H1 (cell line): ENCODE measurements around the gene SERAC1. TPM values are rescaled to one million over a fixed set of nuclear protein-coding genes. Genes with fewer than 3 reads are reported as not detected.

ENCODE experiments used
- CTCF ChIA-PET: fragments of 300-600 bp; sonication (Branson Sonifier 250); formaldehyde crosslinking; loops from one replicate; lab custom pipeline; 2021; ENCODE audit not compliant: partially characterized antibody; lab: Charles Lee
- POLR2A ChIA-PET: fragments of 300-600 bp; sonication (Branson Sonifier 250); formaldehyde crosslinking; loops from one replicate; lab custom pipeline; 2021; ENCODE audit warnings: inconsistent platforms; ENCODE audit not compliant: partially characterized antibody; lab: Charles Lee
- DNase-seq, 2 experiments: peaks; one replicate each; pipeline versions ENCODE4 v3.0.0 to v3.0.0-alpha.2; 2010 to 2022; ENCODE audit warnings: low spot score in 2 of 2, low read depth in 1 of 2, mixed read lengths in 1 of 2
- FAIRE-seq: peaks from 2 replicates; lab custom pipeline; 2011; peaks lifted over from hg19 to GRCh38; lab: Jason Lieb, UNC
- H2AFZ ChIP-seq: 2 replicates; pipeline ENCODE4 v1.8.1; 2012; ENCODE audit warnings: low read length, inconsistent platforms
- H2AK5ac ChIP-seq: 2 replicates; pipeline ENCODE4 v1.6.1; 2013; ENCODE audit warnings: low read depth, low read length
- H2BK120ac ChIP-seq: replicated peaks from 2 replicates; pipeline ENCODE3; 2013; ENCODE audit warnings: low read depth, low read length, inconsistent platforms
- H2BK12ac ChIP-seq: 2 replicates; pipeline ENCODE4 v1.6.1; 2013; ENCODE audit warnings: low read depth, low read length
- H2BK15ac ChIP-seq: 2 replicates; pipeline ENCODE4 v1.6.1; 2013; ENCODE audit warnings: low read length
- H2BK20ac ChIP-seq: 2 replicates; pipeline ENCODE4 v1.6.1; 2013; ENCODE audit warnings: low read length
- H2BK5ac ChIP-seq: 2 replicates; pipeline ENCODE4 v1.6.1; 2013; ENCODE audit warnings: low read depth, low read length
- H3K14ac ChIP-seq: 2 replicates; pipeline ENCODE4 v1.6.1; 2013; ENCODE audit warnings: inconsistent platforms; ENCODE audit not compliant: insufficient read length
- H3K18ac ChIP-seq: 2 replicates; pipeline ENCODE4 v1.6.1; 2013; ENCODE audit warnings: low read length; ENCODE audit errors: extremely low read depth
- H3K23ac ChIP-seq: 2 replicates; pipeline ENCODE4 v1.6.1; 2013; ENCODE audit warnings: inconsistent platforms; ENCODE audit not compliant: insufficient read length
- H3K23me2 ChIP-seq: 2 replicates; pipeline ENCODE4 v1.6.1; 2013; ENCODE audit warnings: low read depth, low read length
- H3K27ac ChIP-seq: 2 replicates; pipeline ENCODE4 v1.6.1; 2011; ENCODE audit warnings: low read depth, low read length, inconsistent platforms
- H3K27me3 ChIP-seq, 4 experiments: replicated peaks in 1 of 4; 1 replicate in 1 of 4; 2 replicates in 3 of 4; pipeline versions ENCODE4 v1.6.1 to v1.8.1; 2011 to 2013; ENCODE audit warnings: low read length in 3 of 4, mild to moderate bottlenecking in 3 of 4, inconsistent platforms in 2 of 4, mixed read lengths in 2 of 4, moderate library complexity in 1 of 4; ENCODE audit not compliant: control insufficient read depth in 3 of 4, insufficient read depth in 3 of 4; ENCODE audit errors: extremely low read depth in 1 of 4
- H3K36me3 ChIP-seq, 4 experiments: 2 replicates each; pipeline versions ENCODE4 v1.6.1 to v1.8.1; 2011 to 2013; ENCODE audit warnings: mild to moderate bottlenecking in 4 of 4, low read length in 3 of 4, moderate library complexity in 2 of 4, control low read depth in 1 of 4, inconsistent platforms in 1 of 4; ENCODE audit not compliant: insufficient read depth in 4 of 4, control insufficient read depth in 2 of 4
- H3K4ac ChIP-seq: replicated peaks from 2 replicates; pipeline ENCODE3; 2013; ENCODE audit warnings: low read length, low read depth, mixed read lengths, inconsistent platforms; ENCODE audit not compliant: insufficient read length
- H3K4me1 ChIP-seq, 4 experiments: replicated peaks in 1 of 4; 1 replicate in 1 of 4; 2 replicates in 3 of 4; pipeline versions ENCODE4 v1.6.1 to v1.8.1; 2011 to 2013; ENCODE audit warnings: low read length in 3 of 4, inconsistent platforms in 2 of 4, mixed read lengths in 1 of 4; ENCODE audit not compliant: insufficient read depth in 4 of 4, control insufficient read depth in 3 of 4
- H3K4me2 ChIP-seq, 2 experiments: 2 replicates each; pipeline versions ENCODE4 v1.6.1 to v1.8.1; 2011 to 2013; ENCODE audit warnings: low read depth in 2 of 2, low read length in 2 of 2, control low read depth in 1 of 2, inconsistent platforms in 1 of 2, mild to moderate bottlenecking in 1 of 2; ENCODE audit not compliant: insufficient read depth in 1 of 2
- H3K4me3 ChIP-seq, 4 experiments: fragments of 200-600, 300-600 bp in 1 of 4; sonication (generic), shearing (Covaris generic), sonication (Bioruptor Twin) in 1 of 4; 2 replicates each; pipeline versions ENCODE4 v1.5.1 to v1.8.1; 2011 to 2016; ENCODE audit warnings: low read length in 4 of 4, low read depth in 3 of 4, control low read depth in 2 of 4, inconsistent platforms in 2 of 4, mild to moderate bottlenecking in 2 of 4, mixed read lengths in 1 of 4, moderate library complexity in 1 of 4; ENCODE audit not compliant: insufficient read depth in 2 of 4; ENCODE audit errors: extremely low read depth in 1 of 4
- H3K56ac ChIP-seq: replicated peaks from 2 replicates; pipeline ENCODE3; 2013; ENCODE audit warnings: low read depth, mild to moderate bottlenecking, mixed read lengths, low read length, inconsistent platforms; ENCODE audit not compliant: insufficient read length
- H3K79me1 ChIP-seq: 2 replicates; pipeline ENCODE4 v1.6.1; 2013; ENCODE audit warnings: low read depth, low read length, control low read depth
- H3K79me2 ChIP-seq, 2 experiments: 2 replicates each; pipeline versions ENCODE4 v1.6.1 to v1.8.1; 2012 to 2013; ENCODE audit warnings: low read length in 2 of 2, mild to moderate bottlenecking in 2 of 2, inconsistent platforms in 1 of 2; ENCODE audit not compliant: insufficient read depth in 2 of 2, control insufficient read depth in 1 of 2
- H3K9ac ChIP-seq, 4 experiments: replicated peaks in 1 of 4; 1 replicate in 1 of 4; 2 replicates in 3 of 4; pipeline versions ENCODE4 v1.6.1 to v1.8.1; 2011 to 2013; ENCODE audit warnings: low read depth in 3 of 4, low read length in 3 of 4, control low read depth in 2 of 4, mild to moderate bottlenecking in 2 of 4, moderate library complexity in 2 of 4, inconsistent platforms in 1 of 4; ENCODE audit errors: extremely low read depth in 1 of 4
- H3K9me3 ChIP-seq, 2 experiments: 2 replicates each; pipeline versions ENCODE4 v1.6.1 to v1.8.1; 2012 to 2013; ENCODE audit warnings: mild to moderate bottlenecking in 2 of 2, moderate library complexity in 2 of 2, control low read depth in 1 of 2, inconsistent platforms in 1 of 2, low read depth in 1 of 2, low read length in 1 of 2, mixed read lengths in 1 of 2; ENCODE audit not compliant: insufficient read depth in 2 of 2
- H4K20me1 ChIP-seq, 2 experiments: replicated peaks in 1 of 2; 2 replicates each; pipeline versions ENCODE3 to v1.8.1; 2011 to 2013; ENCODE audit warnings: inconsistent platforms in 2 of 2, low read length in 2 of 2, mild to moderate bottlenecking in 1 of 2; ENCODE audit not compliant: insufficient read depth in 2 of 2, control insufficient read depth in 1 of 2
- H4K5ac ChIP-seq: 2 replicates; pipeline ENCODE4 v1.6.1; 2013; ENCODE audit warnings: low read length, low read depth, mixed read lengths, inconsistent platforms; ENCODE audit not compliant: insufficient read length
- H4K8ac ChIP-seq: 2 replicates; pipeline ENCODE4 v1.8.0; 2013; ENCODE audit warnings: mild to moderate bottlenecking, moderate library complexity, low read length, inconsistent platforms; ENCODE audit not compliant: insufficient read depth; ENCODE audit errors: extremely low read depth
- H4K91ac ChIP-seq: replicated peaks from 2 replicates; pipeline ENCODE3; 2013; ENCODE audit warnings: low read length, mixed read lengths, inconsistent platforms; ENCODE audit not compliant: insufficient read length
- CREB1 ChIP-seq: IDR thresholded peaks from 2 replicates; pipeline ENCODE4 v1.6.1; 2012; ENCODE audit warnings: inconsistent platforms
- EZH2 ChIP-seq: fragments of 200-600 bp; sonication (generic); IDR thresholded peaks from 2 replicates; pipeline ENCODE4 v1.7.1; 2012; ENCODE audit warnings: low read depth, mild to moderate bottlenecking, moderate library complexity, low read length, inconsistent platforms; ENCODE audit not compliant: severe bottlenecking
- GTF2F1 ChIP-seq: IDR thresholded peaks from 2 replicates; pipeline ENCODE4 v1.6.1; 2012; ENCODE audit warnings: low read depth, low read length, improper control_type of control experiment, borderline replicate concordance
- HDAC6 ChIP-seq: IDR thresholded peaks from one replicate; pipeline ENCODE4 v1.7.1; 2012; ENCODE audit warnings: low read depth, mild to moderate bottlenecking, inconsistent platforms, low read length, moderate library complexity
- JUND ChIP-seq: IDR thresholded peaks from 2 replicates; pipeline ENCODE4 v1.6.1; 2011; ENCODE audit warnings: mild to moderate bottlenecking, improper control_type of control experiment, low read length
- NRF1 ChIP-seq: IDR thresholded peaks from 2 replicates; pipeline ENCODE4 v1.6.1; 2011; ENCODE audit warnings: mild to moderate bottlenecking, low read depth, low read length, improper control_type of control experiment
- POLR2A ChIP-seq, 2 experiments: IDR thresholded peaks; 1 replicate in 1 of 2; 2 replicates in 1 of 2; pipeline ENCODE4 v1.6.1; 2011; ENCODE audit warnings: low read depth in 2 of 2, low read length in 2 of 2, mild to moderate bottlenecking in 2 of 2; ENCODE audit errors: control extremely low read depth in 1 of 2
- RBBP5 ChIP-seq: IDR thresholded peaks from 2 replicates; pipeline ENCODE4 v1.7.1; 2012; ENCODE audit warnings: low read depth, mild to moderate bottlenecking, inconsistent platforms, low read length, moderate library complexity, borderline replicate concordance
- RXRA ChIP-seq: IDR thresholded peaks from 2 replicates; pipeline ENCODE4 v1.6.1; 2011; ENCODE audit warnings: low read depth, mild to moderate bottlenecking, low read length, moderate library complexity; ENCODE audit not compliant: insufficient read depth
- ZNF274 ChIP-seq: IDR thresholded peaks from 2 replicates; pipeline ENCODE4 v1.7.0; 2012; ENCODE audit warnings: low read length, borderline replicate concordance; ENCODE audit errors: extremely low read depth
- polyA plus RNA-seq, 7 experiments: library from polyadenylated mRNA; depleted of rRNA in 3 of 7; stranded (reverse) in 5 of 7; unstranded in 2 of 7; fragments of >200 nt in 5 of 7; fragments of 200-250 nt in 2 of 7; gene quantifications; 1 replicate in 5 of 7; 2 replicates in 1 of 7; 4 replicates in 1 of 7; pipeline versions ENCODE4 v1.2.1 to v1.2.3, GENCODE V29; 2011 to 2013; ENCODE audit warnings: missing spikeins in 2 of 7, mixed read lengths in 2 of 7
- total RNA-seq: library from RNA; stranded (reverse); fragmentation: NEBNext Ultra II Directional; extraction: Animal tissue kit (Norgen Biotek cat#: 25700); gene quantifications from 2 replicates; pipeline ENCODE4 v1.2.1, GENCODE V29; 2021

The SERAC1 gene
- total and polyA plus RNA-seq, 2 of the 8 experiments (the other 6 are each of a cell fraction or from before 2014, with no cell fraction given): 7.3 to 9.0 TPM

GRCh38 chr6:158142789-158143188 is 25.3 kb downstream of the SERAC1 start:
- Histone ChIP-seq H3K4me3 (no peak overlapping the region), H3K27ac (no peak overlapping the region), H2BK15ac (no peak overlapping the region), H2AFZ (no peak overlapping the region), H4K8ac (no peak overlapping the region), H4K20me1 (peaks cover 0 to 2% of the 10 kb centered on the region in 2 experiments), H3K4ac (no peak overlapping the region), H2BK5ac (no peak overlapping the region), H3K4me1 (no peaks in the 10 kb centered on the region), H2BK120ac (no peak overlapping the region), H3K79me1 (no peaks in the 10 kb centered on the region), H4K91ac (no peak overlapping the region), H3K23me2 (no peaks in the 10 kb centered on the region), H3K4me2 (no peak overlapping the region), H3K9ac (no peak overlapping the region), H2AK5ac (no peak overlapping the region), H3K23ac (no peak overlapping the region), H3K18ac (no peak overlapping the region), H3K36me3 (peaks cover 0 to 11% (median 3%) of the 10 kb centered on the region in 4 experiments; a peak in 4 of 8 replicates), H3K27me3 (no peaks in the 10 kb centered on the region), H3K9me3 (no peaks in the 10 kb centered on the region), H3K14ac (no peak overlapping the region)
- DNase-seq (no peak), FAIRE-seq (no peak)
- ChIA-PET POLR2A (no interaction called here), CTCF (interaction anchor here (0.6 to 5.0 kb wide), 11 partner anchors 9 to 230 kb away, joined by 3 to 50 read pairs (median 5); no protein-coding TSS in a partner anchor)
- TF ChIP-seq JUND (no peak), EZH2 (no peak), NRF1 (no peak), GTF2F1 (no peak), HDAC6 (no peak), RXRA (no peak), RBBP5 (no peak), POLR2A (IDR thresholded peaks at IDR 0.05; ENCODE audit: control extremely low read depth in 1 of 2, low read depth in 2 of 2, low read length in 2 of 2) (no peak), ZNF274 (no peak), CREB1 (no peak)
- TF ChIP-seq, all 59 proteins: peak for 0
- Histone ChIP-seq H3K79me2 (no peaks in the 10 kb centered on the region), H3K56ac (no peak overlapping the region), H2BK20ac (no peak overlapping the region), H2BK12ac (no peak overlapping the region), H4K5ac (no peak overlapping the region)
